RWPE1 (cell line): ENCODE measurements around the gene URI1.

Experiments used
- CTCF ChIA-PET: fragments of 350-600 bp; sonication (Branson Sonifier 250); formaldehyde crosslinking; extraction: SDS; loops from one replicate; lab custom pipeline; 2021; lab: Yijun Ruan, JAX
- POLR2A ChIA-PET: fragments of 400-600 bp; formaldehyde crosslinking; extraction: SDS; loops from one replicate; lab custom pipeline; 2020; ENCODE audit warnings: antibody characterized with exemption; ENCODE audit not compliant: low non-redundant PET; lab: Yijun Ruan, JAX
- DNase-seq: peaks from one replicate; pipeline ENCODE4 v3.0.0; 2012; ENCODE audit warnings: low spot score
- H3K27ac ChIP-seq: fragments of 450-650 bp; 2 replicates; pipeline ENCODE4 v1.5.1; 2017
- CTCF ChIP-seq: fragments of 450-650 bp; conservative IDR thresholded peaks from 2 replicates; pipeline ENCODE4 v1.5.1; 2017; ENCODE audit warnings: low read depth, mild to moderate bottlenecking

The URI1 gene

GRCh38 chr19:30052122-30053075 is 110.4 kb downstream of the URI1 start:
- TF ChIP-seq CTCF, result no peak
- POLR2A ChIA-PET, result no interaction called here
- CTCF ChIA-PET, result interaction anchor here (0.8 kb wide), 1 partner anchor 18 kb away, joined by 5 read pairs; no protein-coding TSS in a partner anchor
- no peak for DNase-seq
- no peak overlapping the region for H3K27ac ChIP-seq

GRCh38 chr19:30053558-30053957 is 111.5 kb downstream of the URI1 start:
- CTCF ChIA-PET, result interaction anchor here (0.8 kb wide), 1 partner anchor 17 kb away, joined by 5 read pairs; no protein-coding TSS in a partner anchor
- TF ChIP-seq CTCF, result no peak
- H3K27ac ChIP-seq, result no peak overlapping the region
- DNase-seq, result no peak
- POLR2A ChIA-PET, result no interaction called here

- ChIA-PET CTCF (no interaction called here), POLR2A (no interaction called here)
- TF ChIP-seq CTCF, result no peak
- no peak for DNase-seq
- H3K27ac ChIP-seq, result no peak overlapping the region
Measured at GRCh38 chr19:30054210-30054609, 112.2 kb downstream of the URI1 start.

GRCh38 chr19:30056580-30056979 is 114.5 kb downstream of the URI1 start:
- ChIA-PET POLR2A (no interaction called here), CTCF (no interaction called here)
- no peak for TF ChIP-seq CTCF
- no peak overlapping the region for H3K27ac ChIP-seq
- no peak for DNase-seq

DNA sequence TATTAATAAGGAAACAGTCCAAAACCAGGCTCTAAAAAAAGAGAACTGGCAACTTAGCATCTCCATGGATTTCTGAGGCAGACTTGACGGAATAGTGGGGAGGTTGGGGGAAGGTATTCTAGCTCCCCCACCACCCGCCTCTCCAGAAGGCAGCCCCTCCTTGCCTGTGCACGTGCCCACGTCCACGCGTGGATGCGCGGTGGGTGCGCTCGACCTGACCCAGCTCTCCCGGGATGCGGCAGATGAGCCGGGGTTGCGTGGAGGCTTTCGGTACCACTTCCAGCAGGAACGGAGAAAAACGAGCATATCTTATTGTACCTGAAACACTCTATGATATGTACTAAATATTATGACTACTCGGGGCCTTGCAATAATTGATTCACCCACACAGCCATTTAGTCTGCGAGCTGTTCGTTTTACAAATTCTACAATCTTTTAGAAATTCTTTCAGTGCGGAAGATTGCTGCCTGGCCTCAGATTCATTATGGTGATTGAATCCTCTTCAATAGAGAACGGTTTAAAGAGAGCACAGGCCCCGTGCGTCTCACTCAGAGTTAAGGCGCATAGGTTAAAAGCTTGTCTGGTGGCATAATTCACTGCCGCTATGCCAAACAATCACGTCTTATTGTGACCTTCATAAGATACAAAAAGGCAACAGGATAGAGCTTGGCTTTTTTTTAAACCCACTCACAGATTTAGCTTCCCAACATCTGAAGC is 117.9 kb downstream of the URI1 start:
- DNase-seq, result no peak
- TF ChIP-seq CTCF, result no peak
- H3K27ac ChIP-seq, result no peak overlapping the region
- ChIA-PET CTCF (interaction anchor here (0.7 kb wide), 1 partner anchor 13 kb away, joined by 4 read pairs; no protein-coding TSS in a partner anchor), POLR2A (no interaction called here)

- DNase-seq, result no peak
- POLR2A ChIA-PET, result no interaction called here
Measured at GRCh38 chr19:30060531-30061222, 118.6 kb downstream of the URI1 start.

More at GRCh38 chr19:30060531-30061222, 118.6 kb downstream of the URI1 start:
- no peak for TF ChIP-seq CTCF
- H3K27ac ChIP-seq, result no peak overlapping the region
- CTCF ChIA-PET, result interaction anchor here (0.7 kb wide), 1 partner anchor 14 kb away, joined by 4 read pairs; no protein-coding TSS in a partner anchor
